Esophagus squamous epithelium (tissue), 5 donors: ENCODE measurements around the gene CCDC170. TPM values are rescaled to one million over a fixed set of nuclear protein-coding genes. Genes with fewer than 3 reads are reported as not detected.
A peak's percentile ranks its signal among the peaks of the same experiment; 100 is the strongest.
"Not testable (repeated sequence)": the region's sequence is repeated elsewhere in the genome, so short reads cannot be mapped to it uniquely, and the experiment has no call there.

Experiments
- DNase-seq: peaks from one replicate; lab custom pipeline; 2025; lab: John Stamatoyannopoulos, UW
- H3K27ac ChIP-seq, 4 donors: fragments of 200-600 bp; sonication (generic); one replicate each; pipeline ENCODE4 v1.5.1; 2016 to 2019; ENCODE audit warnings: mild to moderate bottlenecking in 1 of 4
- H3K27me3 ChIP-seq, 4 donors: fragments of 200-600 bp; sonication (generic); 1 replicate in 3 of 4; 2 replicates in 1 of 4; pipeline versions ENCODE4 v1.5.1 to v1.6.0; 2017 to 2021; ENCODE audit warnings: antibody characterized with exemption in 1 of 4
- H3K36me3 ChIP-seq, 3 donors: fragments of 200-600 bp; sonication (generic); one replicate each; pipeline ENCODE4 v1.5.1; 2016 to 2019
- H3K4me1 ChIP-seq, 3 donors: fragments of 200-600 bp; sonication (generic); one replicate each; pipeline ENCODE4 v1.5.1; 2017 to 2019
- H3K4me3 ChIP-seq, 4 donors: fragments of 200-600 bp; sonication (generic); 1 replicate in 3 of 4; 2 replicates in 1 of 4; pipeline ENCODE4 v1.5.1; 2016 to 2019; ENCODE audit warnings: mild to moderate bottlenecking in 2 of 4, moderate library complexity in 1 of 4
- H3K9me3 ChIP-seq, 3 donors: fragments of 200-600 bp; sonication (generic); one replicate each; pipeline ENCODE4 v1.5.1; 2016 to 2019
- CTCF ChIP-seq, 6 experiments: fragments of 450-650 bp in 4 of 6; fragments of 200-600 bp in 2 of 6; sonication (generic) in 2 of 6; IDR thresholded peaks; one replicate each; pipeline ENCODE4 v1.5.1; 2016 to 2019; ENCODE audit warnings: antibody characterized with exemption in 6 of 6, mild to moderate bottlenecking in 4 of 6, moderate library complexity in 4 of 6
- POLR2A ChIP-seq, 4 donors: fragments of 450-650 bp; IDR thresholded peaks; one replicate each; pipeline ENCODE4 v1.6.1; 2017; ENCODE audit warnings: antibody characterized with exemption in 4 of 4, mild to moderate bottlenecking in 4 of 4, moderate library complexity in 3 of 4
- WGBS, 2 donors: methylation state at CpG; one replicate each; pipeline ENCODE4 v1.1.5; 2018; 5-methylcytosine and 5-hydroxymethylcytosine counted together
- intact Hi-C: fragments of 100-400 bp; cut with DNase I; formaldehyde crosslinking; loops from one replicate; pipeline ENCODE4 v1.15.0; 2022
- total RNA-seq, 4 donors: library from RNA; depleted of rRNA; stranded (reverse); fragments of >200 nt; gene quantifications; one replicate each; pipeline ENCODE4 v1.1.0, GENCODE V29; 2016
- donor health status: DM: yes; HTN: yes; CAD: no.

The CCDC170 gene
- total RNA-seq, 4 donors from 2014 or later, result 0.70 to 3.3 (median 0.95) TPM; not detected in 1

GRCh38 chr6:151451417-151451949 is 42.3 kb upstream of the CCDC170 start:
- H3K4me1 ChIP-seq, result peaks cover 8 to 40% (median 15%) of the 10 kb centered on the region in 3 donors
- peak overlapping the region; percentile 75 to 91 (median 84) for H3K4me3 ChIP-seq
- no peaks in the 10 kb centered on the region for H3K9me3 ChIP-seq
- no peak for TF ChIP-seq CTCF (IDR thresholded peaks at IDR 0.05)
- TF ChIP-seq POLR2A (IDR thresholded peaks at IDR 0.05), result no peak
- H3K27ac ChIP-seq, result peak overlapping the region; percentile 92 to 97 (median 95)
- WGBS, 2 donors, result 1% methylated on average over 20 to 21 of the region's 22 CpGs
- no peaks in the 10 kb centered on the region for H3K27me3 ChIP-seq
- peaks cover 0 to 3% (median 0%) of the 10 kb centered on the region in 3 donors for H3K36me3 ChIP-seq
- no peak for DNase-seq
- intact Hi-C loops, result no loop called here

- DNase-seq, result peak; percentile 97
- Histone ChIP-seq H3K27me3 (no peaks in the 10 kb centered on the region), H3K9me3 (no peaks in the 10 kb centered on the region), H3K36me3 (peaks cover 0 to 7% (median 0%) of the 10 kb centered on the region in 3 donors), H3K4me1 (peaks cover 8 to 34% (median 12%) of the 10 kb centered on the region in 3 donors), H3K4me3 (peak within 1 kb of the TSS; percentile 75 to 91 (median 84)), H3K27ac (peak within 1 kb of the TSS; percentile 92 to 97 (median 95))
- TF ChIP-seq POLR2A (IDR thresholded peaks at IDR 0.05), result peak in 3 of 4 donors; percentile 8 to 73 (median 69)
- peak in 1 of 6 experiments; percentile 34 for TF ChIP-seq CTCF (IDR thresholded peaks at IDR 0.05)
- intact Hi-C loops, result no loop called here
- WGBS, 2 donors, result 1% methylated on average over 40 to 44 of the region's 74 CpGs
These were observed 41.7 kb upstream of the CCDC170 start, which contains the start of gene RMND1 for GRCh38 chr6:151451950-151452749. Gene RMND1 (minus strand): TSS chr6:151452126. CDS start chr6:151445811, 6,315 bp downstream.

DNA sequence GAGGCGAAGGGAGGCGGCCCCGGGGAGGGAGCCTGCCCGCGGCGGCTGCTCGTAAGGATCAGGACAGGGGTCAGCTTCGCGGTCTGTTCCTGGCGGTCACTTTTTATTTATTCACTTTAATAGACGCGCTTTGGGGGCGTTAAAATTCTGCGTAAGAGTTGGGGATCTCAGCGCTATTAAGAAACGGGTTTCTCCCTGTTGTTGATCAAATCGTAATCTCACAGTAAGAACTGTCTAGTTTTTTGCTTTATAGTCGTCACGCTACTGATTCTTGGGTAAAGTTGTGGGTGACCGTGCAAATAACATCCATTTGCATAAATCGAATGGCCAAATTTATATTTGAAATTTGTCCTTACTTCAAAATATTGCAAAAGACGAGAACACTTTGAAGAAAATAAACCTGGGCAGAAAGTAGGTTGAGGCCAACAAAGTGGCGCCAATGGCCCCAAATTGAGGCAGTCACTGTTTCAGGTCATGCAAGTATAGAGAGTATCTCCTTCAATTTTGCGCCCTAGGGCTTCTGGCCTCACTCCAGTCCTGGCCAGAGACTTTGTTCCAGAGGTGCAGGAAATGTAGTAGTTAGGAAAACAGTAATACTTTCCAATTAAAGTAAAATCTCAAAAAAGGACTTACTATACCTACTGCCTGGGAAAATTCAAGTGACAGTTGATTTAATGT is 40.9 kb upstream of the CCDC170 start:
- Histone ChIP-seq H3K4me1 (peaks cover 8 to 33% (median 12%) of the 10 kb centered on the region in 3 donors), H3K9me3 (no peaks in the 10 kb centered on the region), H3K36me3 (peaks cover 0 to 7% (median 0%) of the 10 kb centered on the region in 3 donors), H3K27ac (peak overlapping the region; percentile 92 to 97 (median 95)), H3K4me3 (peak overlapping the region; percentile 75 to 91 (median 84)), H3K27me3 (no peaks in the 10 kb centered on the region)
- no peak for DNase-seq
- WGBS, 2 donors, result 0 to 1% methylated on average over 14 to 17 of the region's 24 CpGs
- TF ChIP-seq CTCF (IDR thresholded peaks at IDR 0.05) (no peak), POLR2A (IDR thresholded peaks at IDR 0.05) (no peak)
- intact Hi-C loops, result no loop called here

DNA sequence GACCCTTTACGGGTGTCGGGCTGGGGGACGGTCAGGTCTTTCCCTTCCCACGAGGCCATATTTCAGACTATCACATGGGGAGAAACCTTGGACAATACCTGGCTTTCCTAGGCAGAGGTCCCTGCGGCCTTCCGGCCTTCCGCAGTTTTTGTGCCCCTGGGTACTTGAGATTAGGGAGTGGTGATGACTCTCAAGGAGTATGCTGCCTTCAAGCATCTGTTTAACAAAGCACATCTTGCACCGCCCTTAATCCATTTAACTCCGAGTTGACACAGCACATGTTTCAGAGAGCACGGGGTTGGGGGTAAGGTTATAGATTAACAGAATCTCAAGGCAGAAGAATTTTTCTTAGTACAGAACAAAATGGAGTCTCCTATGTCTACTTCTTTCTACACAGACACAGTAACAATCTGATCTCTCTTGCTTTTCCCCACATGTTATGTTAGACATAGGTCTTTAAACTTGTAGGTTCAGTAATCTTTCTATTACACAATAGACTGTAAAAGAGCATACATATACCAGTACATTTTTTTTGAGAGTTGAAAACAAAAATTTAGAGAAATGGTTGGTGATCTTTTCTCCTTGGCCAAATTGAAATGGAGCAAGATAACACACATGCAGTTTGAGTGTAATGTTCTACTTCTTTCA is 37.9 kb upstream of the CCDC170 start:
- Histone ChIP-seq H3K4me1 (peaks cover 8 to 29% (median 12%) of the 10 kb centered on the region in 3 donors), H3K36me3 (peaks cover 0 to 35% (median 6%) of the 10 kb centered on the region in 3 donors)
- WGBS, 2 donors, result 78 to 91% methylated on average over 3 to 7 of the region's 10 CpGs
- H3K27me3 ChIP-seq, H3K27ac ChIP-seq, H3K4me3 ChIP-seq, intact Hi-C loops, H3K9me3 ChIP-seq, DNase-seq: not testable (repeated sequence)

DNA sequence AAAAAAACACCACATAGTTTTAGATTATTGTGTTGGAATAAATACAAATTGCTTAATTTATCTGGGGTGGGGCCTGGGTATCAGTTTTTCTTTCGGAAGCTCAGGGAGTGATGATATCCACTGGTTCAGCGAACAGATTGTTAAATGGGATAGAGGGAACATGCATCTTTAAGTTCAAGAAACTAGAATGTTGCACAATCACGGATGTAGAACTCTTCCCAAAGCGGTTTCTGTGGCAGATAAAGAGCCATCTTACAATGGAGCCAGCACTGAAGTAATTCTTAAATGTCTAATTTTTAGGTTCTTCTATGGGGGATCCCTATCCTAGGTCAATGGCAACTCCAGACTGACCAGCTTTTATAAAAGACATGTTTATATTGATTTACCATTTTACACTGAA is 32.1 kb upstream of the CCDC170 start:
- Histone ChIP-seq H3K27me3 (no peaks in the 10 kb centered on the region), H3K9me3 (no peaks in the 10 kb centered on the region), H3K36me3 (peaks cover 0 to 68% (median 6%) of the 10 kb centered on the region in 3 donors), H3K27ac (no peak overlapping the region), H3K4me3 (no peak overlapping the region), H3K4me1 (no peaks in the 10 kb centered on the region)
- intact Hi-C loops, result no loop called here
- WGBS, 2 donors, result 84 to 94% methylated on average over 4 of the region's 4 CpGs
- DNase-seq, result no peak
- no peak for TF ChIP-seq CTCF (IDR thresholded peaks at IDR 0.05)
- no peak for TF ChIP-seq POLR2A (IDR thresholded peaks at IDR 0.05)
